GM12878 (cell line): ENCODE measurements around the gene SLC22A12. TPM values are rescaled to one million over a fixed set of nuclear protein-coding genes. Genes with fewer than 3 reads are reported as not detected.

Source experiments
- ATAC-seq: fragments of 200-7000 bp; cut with Tn5 transposase; 3 replicates; pipeline ENCODE4 v1.9.1; 2020; ENCODE audit warnings: mild to moderate bottlenecking, moderate library complexity
- BruUV-seq: library from RNA; stranded (reverse); fragments of 400-500 nt; replicated peaks from 2 replicates; lab custom pipeline; 2021; lab: Mats Ljungman, UMichigan
- CTCF ChIA-PET: fragments of 300-600 bp; sonication (Branson Sonifier 250); formaldehyde crosslinking; extraction: SDS; loops from one replicate; lab custom pipeline; 2021; ENCODE audit warnings: inconsistent platforms; lab: Yijun Ruan, JAX
- POLR2A ChIA-PET: fragments of 350-600 bp; formaldehyde crosslinking; extraction: SDS; loops from one replicate; lab custom pipeline; 2021; ENCODE audit warnings: inconsistent platforms; lab: Charles Lee
- RAD21 ChIA-PET: fragments of 300-600 bp; sonication (Branson Sonifier 250); formaldehyde crosslinking; loops from one replicate; lab custom pipeline; 2023; ENCODE audit warnings: antibody characterized with exemption; ENCODE audit not compliant: unreplicated experiment; lab: Charles Lee
- SMC1A ChIA-PET: fragments of 300-600 bp; sonication (Branson Sonifier 250); formaldehyde crosslinking; loops from one replicate; lab custom pipeline; 2023; ENCODE audit not compliant: unreplicated experiment, uncharacterized antibody; lab: Charles Lee
- DNase-seq: peaks from one replicate; pipeline ENCODE4 v3.0.0-alpha.2; 2011; ENCODE audit warnings: low read depth, low spot score
- FAIRE-seq: peaks from 3 replicates; lab custom pipeline; 2011; peaks lifted over from hg19 to GRCh38; lab: Jason Lieb, UNC
- H2AFZ ChIP-seq: 2 replicates; pipeline ENCODE4 v1.6.0; 2011; ENCODE audit warnings: low read depth, low read length, control low read depth; ENCODE audit not compliant: control insufficient read depth
- H3K27ac ChIP-seq: 2 replicates; pipeline ENCODE4 v1.5.1; 2011; ENCODE audit warnings: control low read depth; ENCODE audit not compliant: control insufficient read depth, insufficient read depth
- H3K27me3 ChIP-seq, 2 experiments: replicated peaks in 1 of 2; 2 replicates each; pipeline versions ENCODE4 v1.6.0 to v1.6.1; 2011; ENCODE audit warnings: low read length in 1 of 2; ENCODE audit not compliant: control insufficient read depth in 2 of 2, insufficient read depth in 2 of 2
- H3K36me3 ChIP-seq, 2 experiments: 2 replicates each; pipeline ENCODE4 v1.5.1; 2011; ENCODE audit warnings: low read length in 1 of 2; ENCODE audit not compliant: control insufficient read depth in 2 of 2, insufficient read depth in 2 of 2
- H3K4me1 ChIP-seq: 2 replicates; pipeline ENCODE4 v1.6.1; 2011; ENCODE audit warnings: mild to moderate bottlenecking, low read length, moderate library complexity, mixed read lengths; ENCODE audit not compliant: control insufficient read depth, insufficient read depth
- H3K4me2 ChIP-seq: 2 replicates; pipeline ENCODE4 v1.6.0; 2011; ENCODE audit warnings: control low read depth; ENCODE audit not compliant: control insufficient read depth, insufficient read depth
- H3K4me3 ChIP-seq: fragments of 200-600 bp; sonication (generic); 2 replicates; pipeline ENCODE4 v1.5.1; 2016
- H3K79me2 ChIP-seq: 2 replicates; pipeline ENCODE4 v1.6.0; 2011; ENCODE audit warnings: low read length; ENCODE audit not compliant: control insufficient read depth, insufficient read depth
- H3K9ac ChIP-seq: 2 replicates; pipeline ENCODE4 v1.8.0; 2011; ENCODE audit warnings: low read length, control low read depth, mixed read lengths; ENCODE audit not compliant: control insufficient read depth, insufficient read depth
- H3K9me3 ChIP-seq: replicated peaks from 3 replicates; pipeline ENCODE4 v1.5.1; 2011; ENCODE audit warnings: mild to moderate bottlenecking, low read length; ENCODE audit not compliant: control insufficient read depth, insufficient read depth
- H4K20me1 ChIP-seq: 2 replicates; pipeline ENCODE4 v1.6.0; 2011; ENCODE audit not compliant: control insufficient read depth, insufficient read depth
- KDM1A ChIP-seq: fragments of 200-600 bp; sonication (generic); IDR thresholded peaks from 2 replicates; pipeline ENCODE4 v1.6.1; 2016; ENCODE audit warnings: borderline replicate concordance
- MEF2A ChIP-seq: IDR thresholded peaks from 2 replicates; pipeline ENCODE4 v1.6.1; 2011; ENCODE audit warnings: low read depth, mild to moderate bottlenecking, low read length, moderate library complexity; ENCODE audit not compliant: insufficient read depth
- MTA3 ChIP-seq: IDR thresholded peaks from 2 replicates; pipeline ENCODE4 v1.6.1; 2012; ENCODE audit warnings: low read length, inconsistent platforms, borderline replicate concordance
- POU2F2 ChIP-seq: IDR thresholded peaks from 3 replicates; pipeline ENCODE4 v1.6.1; 2011; ENCODE audit warnings: low read depth, mild to moderate bottlenecking, low read length, borderline replicate concordance
- RAD21 ChIP-seq: IDR thresholded peaks from 2 replicates; pipeline ENCODE4 v1.6.1; 2011; ENCODE audit warnings: mild to moderate bottlenecking, low read depth, low read length, moderate library complexity; ENCODE audit not compliant: insufficient read depth
- RBBP5 ChIP-seq: fragments of 200-600 bp; sonication (generic); conservative IDR thresholded peaks from 2 replicates; pipeline ENCODE4 v1.6.1; 2016
- SMC3 ChIP-seq: IDR thresholded peaks from 2 replicates; pipeline ENCODE4 v1.6.1; 2011; ENCODE audit warnings: low read length, improper control_type of control experiment, borderline replicate concordance
- STAT3 ChIP-seq: IDR thresholded peaks from 2 replicates; pipeline ENCODE4 v1.6.1; 2011; ENCODE audit warnings: low read depth, low read length, improper control_type of control experiment
- ZNF207 ChIP-seq: fragments of 450-650 bp; IDR thresholded peaks from 2 replicates; pipeline ENCODE4 v1.6.1; 2014; ENCODE audit warnings: antibody characterized with exemption, mild to moderate bottlenecking, borderline replicate concordance
- WGBS: methylation state at CpG from one replicate; pipeline ENCODE4 v1.1.6; 2016; ENCODE audit warnings: low lambda C conversion rate; ENCODE audit not compliant: insufficient replicate concordance, insufficient coverage; ENCODE audit errors: missing lambda C conversion rate; 5-methylcytosine and 5-hydroxymethylcytosine counted together
- in situ Hi-C: fragments of 300-500 bp; cut with MboI; formaldehyde crosslinking; loops from 9 replicates; pipeline ENCODE4 v1.14.3; 2018; ENCODE audit warnings: mixed read lengths
- intact Hi-C: fragments of 100-400 bp; cut with micrococcal nuclease; formaldehyde crosslinking; loops from one replicate; pipeline ENCODE4 v1.14.2; 2022; ENCODE audit not compliant: unreplicated experiment
- polyA plus RNA-seq, 11 experiments: library from polyadenylated mRNA; depleted of rRNA in 4 of 11; unstranded in 6 of 11; stranded (reverse) in 5 of 11; fragments of >200 nt; fragmentation: Nextera tagmentation in 4 of 11; fragmentation: Illumina TruSeq in 1 of 11; extraction: Ambion mirVana in 4 of 11; extraction: Trizol in 1 of 11; gene quantifications; 1 replicate in 1 of 11; 2 replicates in 10 of 11; pipeline versions ENCODE4 v1.2.1 to v1.2.3, GENCODE V29; 2011 to 2016; ENCODE audit warnings: inconsistent platforms in 2 of 11, missing spikeins in 2 of 11, low read depth in 1 of 11
- total RNA-seq, 4 experiments: library from RNA; depleted of rRNA in 3 of 4; stranded (reverse); fragments of >200 nt in 3 of 4; fragmentation: Illumina TruSeq in 1 of 4; extraction: Trizol in 1 of 4; gene quantifications; 2 replicates each; pipeline versions ENCODE4 v1.2.1 to v1.2.3, GENCODE V29; 2013 to 2021
- TF ChIP-seq, protein P1 (sequence below): fragments of 450-650 bp; IDR thresholded peaks from 2 replicates; pipeline ENCODE4 v1.6.1; 2016; ENCODE audit warnings: mild to moderate bottlenecking
- TF ChIP-seq, protein P2 (sequence below): fragments of 450-650 bp; IDR thresholded peaks from 2 replicates; pipeline ENCODE4 v1.6.1; 2016; ENCODE audit warnings: mild to moderate bottlenecking, moderate library complexity, borderline replicate concordance
- TF ChIP-seq, protein P3 (sequence below), 3 experiments: IDR thresholded peaks in 2 of 3; conservative IDR thresholded peaks in 1 of 3; 2 replicates each; pipeline ENCODE4 v1.5.1; 2011; ENCODE audit warnings: low read depth in 3 of 3, low read length in 3 of 3, mild to moderate bottlenecking in 3 of 3, control low read depth in 2 of 3, moderate library complexity in 2 of 3, inconsistent platforms in 1 of 3, mixed read lengths in 1 of 3; ENCODE audit not compliant: control insufficient read depth in 2 of 3, insufficient read depth in 1 of 3; ENCODE audit errors: extremely low read depth in 1 of 3
- TF ChIP-seq, protein P4 (sequence below): IDR thresholded peaks from 2 replicates; pipeline ENCODE4 v1.6.1; 2012; ENCODE audit warnings: low read length, inconsistent platforms

SLC22A12 gene
- total and polyA plus RNA-seq, 10 of the 15 experiments (the other 5 are each of a cell fraction or from before 2014, with no cell fraction given) = not detected

DNA sequence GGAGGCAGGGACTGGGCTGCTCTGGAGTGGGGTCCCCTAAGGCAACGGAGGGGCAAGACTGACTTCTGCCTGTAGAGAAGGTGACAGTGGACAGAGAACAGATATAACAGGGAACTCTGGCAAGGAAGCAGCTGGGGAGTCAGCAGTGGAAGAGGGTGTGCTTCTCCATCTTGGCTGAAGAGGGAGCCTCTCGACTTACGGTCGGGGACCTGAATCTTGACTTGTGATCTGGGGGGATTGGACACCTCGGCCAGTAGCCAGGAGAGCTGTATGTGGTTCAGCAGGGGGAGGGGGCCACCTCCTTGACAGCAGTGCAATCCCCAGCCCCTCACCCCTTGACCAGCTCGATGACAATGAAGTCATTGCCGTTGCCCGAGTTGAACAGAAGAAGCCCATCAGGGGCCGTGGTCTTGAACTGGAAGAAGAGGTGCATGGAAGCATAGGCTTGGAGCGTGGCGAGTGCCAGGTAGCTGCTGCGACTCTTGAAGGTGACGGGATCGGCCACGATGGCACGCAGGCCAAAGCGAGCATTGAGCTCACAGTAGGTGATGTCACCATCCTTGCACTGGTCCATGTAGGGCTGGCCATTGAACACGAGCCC is 60.0 kb downstream of the SLC22A12 start:
- ChIA-PET CTCF (interaction anchor here (0.7 to 8.7 kb wide), 30 partner anchors 10 to 347 kb away, joined by 3 to 128 read pairs (median 4); partner anchors contain the start of genes PRDX5, RASGRP2 and TRMT112), POLR2A (interaction anchor here (0.5 to 0.7 kb wide), 4 partner anchors 38 to 561 kb away, joined by 3 to 4 read pairs (median 3); partner anchors contain the start of gene ESRRA), RAD21 (interaction anchor here (0.7 to 3.6 kb wide), 13 partner anchors 12 to 333 kb away, joined by 3 to 45 read pairs (median 5); partner anchors contain the start of genes PRDX5 and TRMT112), SMC1A (interaction anchor here (0.9 to 4.4 kb wide), 12 partner anchors 15 to 333 kb away, joined by 3 to 34 read pairs (median 4); partner anchors contain the start of genes PRDX5 and TRMT112)
- in situ Hi-C loops = no loop called here
- Histone ChIP-seq H4K20me1 (no peaks in the 10 kb centered on the region), H3K27me3 (peaks cover 2 to 8% of the 10 kb centered on the region in 2 experiments; a peak in 3 of 4 replicates), H3K9me3 (no peaks in the 10 kb centered on the region), H3K79me2 (no peaks in the 10 kb centered on the region), H3K27ac (no peak overlapping the region), H3K4me2 (no peak overlapping the region), H3K4me3 (no peak overlapping the region), H3K9ac (no peak overlapping the region), H2AFZ (no peak overlapping the region), H3K4me1 (peaks cover 9% of the 10 kb centered on the region), H3K36me3 (no peaks in the 10 kb centered on the region)
- ATAC-seq (peak; percentile 48; the same call in 2 of the 3 replicates), FAIRE-seq (peak; percentile 90), DNase-seq (no peak)
- intact Hi-C loops = loop anchor here (5.0 kb wide), 1 partner anchor 159 kb away; no protein-coding TSS in a partner anchor
- BruUV-seq = no TSS peak
- WGBS = 28% methylated on average over 18 of the region's 18 CpGs
- TF ChIP-seq ZNF207 = no peak
- no peak for TF ChIP-seq MTA3
- TF ChIP-seq, protein P1, sequence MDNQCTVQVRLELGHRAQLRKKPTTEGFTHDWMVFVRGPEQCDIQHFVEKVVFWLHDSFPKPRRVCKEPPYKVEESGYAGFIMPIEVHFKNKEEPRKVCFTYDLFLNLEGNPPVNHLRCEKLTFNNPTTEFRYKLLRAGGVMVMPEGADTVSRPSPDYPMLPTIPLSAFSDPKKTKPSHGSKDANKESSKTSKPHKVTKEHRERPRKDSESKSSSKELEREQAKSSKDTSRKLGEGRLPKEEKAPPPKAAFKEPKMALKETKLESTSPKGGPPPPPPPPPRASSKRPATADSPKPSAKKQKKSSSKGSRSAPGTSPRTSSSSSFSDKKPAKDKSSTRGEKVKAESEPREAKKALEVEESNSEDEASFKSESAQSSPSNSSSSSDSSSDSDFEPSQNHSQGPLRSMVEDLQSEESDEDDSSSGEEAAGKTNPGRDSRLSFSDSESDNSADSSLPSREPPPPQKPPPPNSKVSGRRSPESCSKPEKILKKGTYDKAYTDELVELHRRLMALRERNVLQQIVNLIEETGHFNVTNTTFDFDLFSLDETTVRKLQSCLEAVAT = no peak
- no peak for TF ChIP-seq STAT3
- TF ChIP-seq, protein P2, sequence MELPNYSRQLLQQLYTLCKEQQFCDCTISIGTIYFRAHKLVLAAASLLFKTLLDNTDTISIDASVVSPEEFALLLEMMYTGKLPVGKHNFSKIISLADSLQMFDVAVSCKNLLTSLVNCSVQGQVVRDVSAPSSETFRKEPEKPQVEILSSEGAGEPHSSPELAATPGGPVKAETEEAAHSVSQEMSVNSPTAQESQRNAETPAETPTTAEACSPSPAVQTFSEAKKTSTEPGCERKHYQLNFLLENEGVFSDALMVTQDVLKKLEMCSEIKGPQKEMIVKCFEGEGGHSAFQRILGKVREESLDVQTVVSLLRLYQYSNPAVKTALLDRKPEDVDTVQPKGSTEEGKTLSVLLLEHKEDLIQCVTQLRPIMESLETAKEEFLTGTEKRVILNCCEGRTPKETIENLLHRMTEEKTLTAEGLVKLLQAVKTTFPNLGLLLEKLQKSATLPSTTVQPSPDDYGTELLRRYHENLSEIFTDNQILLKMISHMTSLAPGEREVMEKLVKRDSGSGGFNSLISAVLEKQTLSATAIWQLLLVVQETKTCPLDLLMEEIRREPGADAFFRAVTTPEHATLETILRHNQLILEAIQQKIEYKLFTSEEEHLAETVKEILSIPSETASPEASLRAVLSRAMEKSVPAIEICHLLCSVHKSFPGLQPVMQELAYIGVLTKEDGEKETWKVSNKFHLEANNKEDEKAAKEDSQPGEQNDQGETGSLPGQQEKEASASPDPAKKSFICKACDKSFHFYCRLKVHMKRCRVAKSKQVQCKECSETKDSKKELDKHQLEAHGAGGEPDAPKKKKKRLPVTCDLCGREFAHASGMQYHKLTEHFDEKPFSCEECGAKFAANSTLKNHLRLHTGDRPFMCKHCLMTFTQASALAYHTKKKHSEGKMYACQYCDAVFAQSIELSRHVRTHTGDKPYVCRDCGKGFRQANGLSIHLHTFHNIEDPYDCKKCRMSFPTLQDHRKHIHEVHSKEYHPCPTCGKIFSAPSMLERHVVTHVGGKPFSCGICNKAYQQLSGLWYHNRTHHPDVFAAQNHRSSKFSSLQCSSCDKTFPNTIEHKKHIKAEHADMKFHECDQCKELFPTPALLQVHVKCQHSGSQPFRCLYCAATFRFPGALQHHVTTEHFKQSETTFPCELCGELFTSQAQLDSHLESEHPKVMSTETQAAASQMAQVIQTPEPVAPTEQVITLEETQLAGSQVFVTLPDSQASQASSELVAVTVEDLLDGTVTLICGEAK = no peak
- TF ChIP-seq POU2F2 = no peak
- TF ChIP-seq, protein P3, sequence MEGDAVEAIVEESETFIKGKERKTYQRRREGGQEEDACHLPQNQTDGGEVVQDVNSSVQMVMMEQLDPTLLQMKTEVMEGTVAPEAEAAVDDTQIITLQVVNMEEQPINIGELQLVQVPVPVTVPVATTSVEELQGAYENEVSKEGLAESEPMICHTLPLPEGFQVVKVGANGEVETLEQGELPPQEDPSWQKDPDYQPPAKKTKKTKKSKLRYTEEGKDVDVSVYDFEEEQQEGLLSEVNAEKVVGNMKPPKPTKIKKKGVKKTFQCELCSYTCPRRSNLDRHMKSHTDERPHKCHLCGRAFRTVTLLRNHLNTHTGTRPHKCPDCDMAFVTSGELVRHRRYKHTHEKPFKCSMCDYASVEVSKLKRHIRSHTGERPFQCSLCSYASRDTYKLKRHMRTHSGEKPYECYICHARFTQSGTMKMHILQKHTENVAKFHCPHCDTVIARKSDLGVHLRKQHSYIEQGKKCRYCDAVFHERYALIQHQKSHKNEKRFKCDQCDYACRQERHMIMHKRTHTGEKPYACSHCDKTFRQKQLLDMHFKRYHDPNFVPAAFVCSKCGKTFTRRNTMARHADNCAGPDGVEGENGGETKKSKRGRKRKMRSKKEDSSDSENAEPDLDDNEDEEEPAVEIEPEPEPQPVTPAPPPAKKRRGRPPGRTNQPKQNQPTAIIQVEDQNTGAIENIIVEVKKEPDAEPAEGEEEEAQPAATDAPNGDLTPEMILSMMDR (IDR thresholded peaks at IDR 0.05 in 2 of 3, conservative IDR thresholded peaks at IDR 0.05 in 1 of 3; ENCODE audit: control insufficient read depth in 2 of 3, extremely low read depth in 1 of 3, insufficient read depth in 1 of 3, low read depth in 3 of 3, low read length in 3 of 3) = peak; percentile 56 to 69 (median 62)
- TF ChIP-seq SMC3 = peak; percentile 38; the same call in 1 of the 2 replicates
- TF ChIP-seq RBBP5 = no peak
- TF ChIP-seq KDM1A = no peak
- TF ChIP-seq, protein P4, sequence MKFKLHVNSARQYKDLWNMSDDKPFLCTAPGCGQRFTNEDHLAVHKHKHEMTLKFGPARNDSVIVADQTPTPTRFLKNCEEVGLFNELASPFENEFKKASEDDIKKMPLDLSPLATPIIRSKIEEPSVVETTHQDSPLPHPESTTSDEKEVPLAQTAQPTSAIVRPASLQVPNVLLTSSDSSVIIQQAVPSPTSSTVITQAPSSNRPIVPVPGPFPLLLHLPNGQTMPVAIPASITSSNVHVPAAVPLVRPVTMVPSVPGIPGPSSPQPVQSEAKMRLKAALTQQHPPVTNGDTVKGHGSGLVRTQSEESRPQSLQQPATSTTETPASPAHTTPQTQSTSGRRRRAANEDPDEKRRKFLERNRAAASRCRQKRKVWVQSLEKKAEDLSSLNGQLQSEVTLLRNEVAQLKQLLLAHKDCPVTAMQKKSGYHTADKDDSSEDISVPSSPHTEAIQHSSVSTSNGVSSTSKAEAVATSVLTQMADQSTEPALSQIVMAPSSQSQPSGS = no peak
- peak; percentile 32 for TF ChIP-seq RAD21
- no peak for TF ChIP-seq MEF2A
